ENCODE data around the gene UBE2H. TPM values are rescaled to one million over a fixed set of nuclear protein-coding genes. Genes with fewer than 3 reads are reported as not detected.

UBE2H gene
- total and polyA plus RNA-seq, 10 of the 15 experiments (the other 5 are each of a cell fraction or from before 2014, with no cell fraction given): 15.6 to 75.5 (median 32.8) TPM

DNA sequence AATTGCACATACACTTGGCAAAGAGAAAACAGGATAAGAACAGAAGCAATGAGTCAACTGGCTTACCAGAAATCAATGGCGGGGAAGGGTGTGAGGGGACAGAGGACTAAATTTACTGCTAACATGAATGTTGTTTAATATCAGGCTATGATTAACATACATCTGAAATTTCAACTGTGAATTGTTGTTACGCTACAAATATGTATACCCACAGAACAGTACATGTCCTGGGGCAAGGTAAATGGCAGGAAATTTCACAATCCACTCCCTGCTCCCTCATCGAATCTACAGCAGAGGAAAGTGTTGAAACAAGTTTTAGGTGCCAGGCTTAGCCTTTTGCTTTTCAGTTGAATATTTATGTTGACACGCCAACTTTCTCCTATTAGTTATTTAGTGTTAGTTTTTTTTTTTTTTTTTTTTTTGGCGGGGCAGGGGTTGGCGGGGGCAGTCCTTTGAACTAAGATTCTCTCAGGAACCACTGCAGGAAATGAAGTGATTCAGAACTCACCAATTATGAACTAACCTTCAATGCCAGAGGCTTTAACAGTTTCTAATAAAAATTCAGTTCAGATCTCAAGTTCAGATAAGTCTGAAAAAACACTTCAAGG, 99.0 kb downstream of the UBE2H start (continued):
- TF ChIP-seq MTA3 (IDR thresholded peaks at IDR 0.05; ENCODE audit: borderline replicate concordance, low read length) (no peak), POU2F2 (IDR thresholded peaks at IDR 0.05; ENCODE audit: borderline replicate concordance, low read depth, low read length) (no peak), HDAC6 (IDR thresholded peaks at IDR 0.05; ENCODE audit: unreplicated experiment) (no peak), ESRRA (IDR thresholded peaks at IDR 0.05; ENCODE audit: low read length) (no peak), JUND (IDR thresholded peaks at IDR 0.05; ENCODE audit: low read depth, low read length) (no peak)
- TF ChIP-seq, protein P1, sequence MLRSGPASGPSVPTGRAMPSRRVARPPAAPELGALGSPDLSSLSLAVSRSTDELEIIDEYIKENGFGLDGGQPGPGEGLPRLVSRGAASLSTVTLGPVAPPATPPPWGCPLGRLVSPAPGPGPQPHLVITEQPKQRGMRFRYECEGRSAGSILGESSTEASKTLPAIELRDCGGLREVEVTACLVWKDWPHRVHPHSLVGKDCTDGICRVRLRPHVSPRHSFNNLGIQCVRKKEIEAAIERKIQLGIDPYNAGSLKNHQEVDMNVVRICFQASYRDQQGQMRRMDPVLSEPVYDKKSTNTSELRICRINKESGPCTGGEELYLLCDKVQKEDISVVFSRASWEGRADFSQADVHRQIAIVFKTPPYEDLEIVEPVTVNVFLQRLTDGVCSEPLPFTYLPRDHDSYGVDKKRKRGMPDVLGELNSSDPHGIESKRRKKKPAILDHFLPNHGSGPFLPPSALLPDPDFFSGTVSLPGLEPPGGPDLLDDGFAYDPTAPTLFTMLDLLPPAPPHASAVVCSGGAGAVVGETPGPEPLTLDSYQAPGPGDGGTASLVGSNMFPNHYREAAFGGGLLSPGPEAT (IDR thresholded peaks at IDR 0.05; ENCODE audit: low read depth): no peak

DNA sequence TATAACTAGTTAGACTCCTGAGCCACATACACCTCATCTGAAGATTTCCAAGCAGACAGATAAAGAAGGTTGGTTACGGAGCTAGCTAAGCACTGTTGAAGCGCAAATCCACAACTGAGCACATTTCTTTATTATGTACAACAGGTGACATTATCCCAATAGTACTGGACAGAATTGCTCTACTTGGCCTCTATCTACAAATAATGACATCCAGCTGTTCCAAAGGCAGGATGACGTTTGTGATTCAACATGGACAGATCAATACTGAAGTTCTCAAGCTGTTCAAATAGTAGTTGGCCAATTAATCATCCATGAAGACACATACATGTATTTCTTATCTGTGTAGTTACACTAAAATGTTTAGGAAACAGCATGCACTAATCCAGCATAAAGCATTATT, 101.0 kb downstream of the UBE2H start:
- Histone ChIP-seq H3K79me2 (ENCODE audit: control insufficient read depth, insufficient read depth, low read length) (no peaks in the 10 kb centered on the region; the same call in 1 of the 2 replicates), H2AFZ (ENCODE audit: control insufficient read depth, low read depth, low read length) (no peak overlapping the region), H3K36me3 (ENCODE audit: control insufficient read depth in 2 of 2, insufficient read depth in 2 of 2, low read length in 1 of 2) (peaks cover 0 to 8% of the 10 kb centered on the region in 2 experiments; a peak in 3 of 4 replicates), H3K27me3 (replicated peaks in 1 of 2; ENCODE audit: control insufficient read depth in 2 of 2, insufficient read depth in 2 of 2, low read length in 1 of 2) (no peaks in the 10 kb centered on the region), H4K20me1 (ENCODE audit: control insufficient read depth, insufficient read depth) (no peaks in the 10 kb centered on the region), H3K9me3 (replicated peaks; ENCODE audit: control insufficient read depth, insufficient read depth, low read length) (no peaks in the 10 kb centered on the region), H3K9ac (ENCODE audit: control insufficient read depth, insufficient read depth, low read length) (no peak overlapping the region), H3K4me2 (ENCODE audit: control insufficient read depth, insufficient read depth) (no peak overlapping the region), H3K4me3 (no peak overlapping the region), H3K4me1 (ENCODE audit: control insufficient read depth, insufficient read depth, low read length) (no peaks in the 10 kb centered on the region), H3K27ac (ENCODE audit: control insufficient read depth, insufficient read depth) (no peak overlapping the region)
- ChIA-PET CTCF (interaction anchor here (1.0 to 1.9 kb wide), 3 partner anchors 14 to 81 kb away, joined by 4 to 8 read pairs (median 4); no protein-coding TSS in a partner anchor), POLR2A (interaction anchor here (1.0 kb wide), 1 partner anchor 9 kb away, joined by 3 read pairs; no protein-coding TSS in a partner anchor), RAD21 (ENCODE audit: unreplicated experiment) (interaction anchor here (0.6 kb wide), 1 partner anchor 218 kb away, joined by 3 read pairs; the partner anchor contains the start of gene KLHDC10), SMC1A (ENCODE audit: uncharacterized antibody, unreplicated experiment) (interaction anchor here (1.1 to 1.4 kb wide), 2 partner anchors 14 kb away, joined by 3 read pairs; no protein-coding TSS in a partner anchor)
- DNase-seq (ENCODE audit: low read depth, low spot score): no peak
- FAIRE-seq: no peak
- WGBS (ENCODE audit: insufficient coverage, insufficient replicate concordance, low lambda C conversion rate, missing lambda C conversion rate): 96% methylated on average over 3 of the region's 3 CpGs
- TF ChIP-seq TBL1XR1 (IDR thresholded peaks at IDR 0.05; ENCODE audit: low read depth, low read length) (no peak), KLF5 (IDR thresholded peaks at IDR 0.05; ENCODE audit: partially characterized antibody) (no peak), ZNF384 (IDR thresholded peaks at IDR 0.05; ENCODE audit: borderline replicate concordance, low read depth, low read length) (no peak)
- intact Hi-C loops (cut with micrococcal nuclease; ENCODE audit: unreplicated experiment) (no loop called here), in situ Hi-C loops (cut with MboI) (no loop called here)
- ATAC-seq: no peak
- BruUV-seq (replicated peaks): no TSS peak

Measured in GM12878 (cell line).